Measurements from ENCODE around the gene PANK4. TPM values are rescaled to one million over a fixed set of nuclear protein-coding genes. Genes with fewer than 3 reads are reported as not detected.

Gene PANK4
- total and polyA plus RNA-seq, 9 of the 15 experiments (the other 6 are each of a cell fraction or from before 2014, with no cell fraction given), result 0.93 to 55.6 (median 31.5) TPM

- TF ChIP-seq E2F4 (CRISPR knock-in tag; IDR thresholded peaks at IDR 0.05; ENCODE audit: low read depth), result peak; percentile 11; the same call in 1 of the 2 replicates
- no peak for TF ChIP-seq PRDM10 (IDR thresholded peaks at IDR 0.05; ENCODE audit: partially characterized antibody)
- TF ChIP-seq POU5F1 (IDR thresholded peaks at IDR 0.05; ENCODE audit: borderline replicate concordance, low read depth, low read length, partially characterized antibody), result peak; percentile 84
- no peak; the same call in 1 of the 2 replicates for TF ChIP-seq NR3C1 (CRISPR knock-in tag; IDR thresholded peaks at IDR 0.05)
- peak; percentile 97 for TF ChIP-seq ZBTB9 (CRISPR knock-in tag; IDR thresholded peaks at IDR 0.05)
- TF ChIP-seq HCFC1 (IDR thresholded peaks at IDR 0.05; ENCODE audit: low read depth, low read length), result peak; percentile 96
- TF ChIP-seq STAG1 (CRISPR knock-in tag; IDR thresholded peaks at IDR 0.05; ENCODE audit: borderline replicate concordance), result no peak; the same call in 1 of the 2 replicates
- TF ChIP-seq CUX1 (CRISPR knock-in tag; IDR thresholded peaks at IDR 0.05), result peak; percentile 76; the same call in 1 of the 2 replicates
- no peak for TF ChIP-seq ID3 (CRISPR knock-in tag; IDR thresholded peaks at IDR 0.05)
- peak; percentile 61; the same call in 1 of the 2 replicates for TF ChIP-seq ID3 (tag; IDR thresholded peaks at IDR 0.05)
- TF ChIP-seq CEBPB (tag; IDR thresholded peaks at IDR 0.05), result no peak
- peak; percentile 31; the same call in 1 of the 2 replicates for TF ChIP-seq JUN (IDR thresholded peaks at IDR 0.05; ENCODE audit: borderline replicate concordance, low read depth, low read length)
- TF ChIP-seq JUN (CRISPR knock-in tag; IDR thresholded peaks at IDR 0.05; ENCODE audit: borderline replicate concordance), result no peak
- TF ChIP-seq ZNF583 (CRISPR knock-in tag; IDR thresholded peaks at IDR 0.05), result peak; percentile 95
Observed at GRCh38 chr1:2525920-2526823, at the start of gene PANK4 (continued).
